Measurements from ENCODE around the gene NFXL1. TPM values are rescaled to one million over a fixed set of nuclear protein-coding genes. Genes with fewer than 3 reads are reported as not detected.
"Not testable (repeated sequence)": the region's sequence is repeated elsewhere in the genome, so short reads cannot be mapped to it uniquely, and the experiment has no call there.

NFXL1 gene
- total RNA-seq (2014; rRNA removed; shearing (Covaris generic); ENCODE audit: low replicate concordance) = 4.0 and 4.1 TPM in 2 replicates

- peak within 1 kb of the TSS; percentile 74 for H3K4me3 ChIP-seq
- no peaks in the 10 kb centered on the region for H3K27me3 ChIP-seq
- H3K36me3 ChIP-seq = peaks cover 12% of the 10 kb centered on the region
- DNase-seq = peak; percentile 96
- no peaks in the 10 kb centered on the region for H3K9me3 ChIP-seq
Observed at GRCh38 chr4:47914220-47914925, at the start of gene NFXL1. TSS of gene NFXL1 (minus strand) at chr4:47914583. CDS start at chr4:47914203, 380 bp downstream.

DNA sequence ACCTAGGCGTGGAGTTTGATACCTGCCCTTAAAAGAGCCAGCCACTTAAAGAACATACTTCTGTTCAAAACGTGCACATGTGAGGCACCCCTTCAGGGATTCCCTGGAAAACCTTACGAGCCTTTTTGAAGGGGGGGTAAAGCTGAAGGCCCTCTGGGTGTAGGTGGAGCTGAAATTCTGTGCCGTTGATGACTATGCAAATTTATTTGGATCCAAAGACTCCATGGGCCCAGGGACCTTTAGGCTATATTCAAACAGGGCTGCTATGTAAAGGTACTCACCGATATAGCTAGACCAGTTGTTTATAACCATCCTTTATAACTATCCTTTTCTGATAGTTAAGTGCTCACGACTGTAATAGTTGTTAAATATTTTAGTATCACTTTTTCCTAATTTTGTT, 40.3 kb upstream of the NFXL1 start:
- Histone ChIP-seq H3K36me3 (no peaks in the 10 kb centered on the region), H3K27me3 (no peaks in the 10 kb centered on the region), H3K9me3 (no peaks in the 10 kb centered on the region), H3K4me3 (no peak overlapping the region)
- DNase-seq = no peak

DNA sequence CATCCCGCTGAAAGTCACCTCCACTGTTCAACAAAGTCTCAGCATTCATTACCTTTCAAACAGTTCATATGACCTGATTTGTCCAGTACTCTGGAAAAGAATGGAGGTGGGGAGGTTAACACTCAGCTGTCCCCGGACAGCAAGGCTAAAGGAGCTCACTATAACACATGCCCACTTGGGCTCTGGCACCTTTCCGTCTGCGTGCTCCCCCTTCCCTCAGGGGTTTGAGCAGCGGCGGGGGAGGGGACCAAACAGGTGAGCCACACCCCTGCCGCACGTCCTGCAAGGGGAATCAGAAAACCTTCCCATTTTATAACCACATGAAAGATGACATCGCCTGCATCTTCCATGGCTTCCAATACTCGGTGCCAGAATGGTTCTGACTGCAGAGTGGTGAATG, 39.9 kb upstream of the NFXL1 start:
- Histone ChIP-seq H3K4me3 (no peak overlapping the region), H3K36me3 (no peaks in the 10 kb centered on the region), H3K9me3 (no peaks in the 10 kb centered on the region), H3K27me3 (no peaks in the 10 kb centered on the region)
- no peak for DNase-seq

DNA sequence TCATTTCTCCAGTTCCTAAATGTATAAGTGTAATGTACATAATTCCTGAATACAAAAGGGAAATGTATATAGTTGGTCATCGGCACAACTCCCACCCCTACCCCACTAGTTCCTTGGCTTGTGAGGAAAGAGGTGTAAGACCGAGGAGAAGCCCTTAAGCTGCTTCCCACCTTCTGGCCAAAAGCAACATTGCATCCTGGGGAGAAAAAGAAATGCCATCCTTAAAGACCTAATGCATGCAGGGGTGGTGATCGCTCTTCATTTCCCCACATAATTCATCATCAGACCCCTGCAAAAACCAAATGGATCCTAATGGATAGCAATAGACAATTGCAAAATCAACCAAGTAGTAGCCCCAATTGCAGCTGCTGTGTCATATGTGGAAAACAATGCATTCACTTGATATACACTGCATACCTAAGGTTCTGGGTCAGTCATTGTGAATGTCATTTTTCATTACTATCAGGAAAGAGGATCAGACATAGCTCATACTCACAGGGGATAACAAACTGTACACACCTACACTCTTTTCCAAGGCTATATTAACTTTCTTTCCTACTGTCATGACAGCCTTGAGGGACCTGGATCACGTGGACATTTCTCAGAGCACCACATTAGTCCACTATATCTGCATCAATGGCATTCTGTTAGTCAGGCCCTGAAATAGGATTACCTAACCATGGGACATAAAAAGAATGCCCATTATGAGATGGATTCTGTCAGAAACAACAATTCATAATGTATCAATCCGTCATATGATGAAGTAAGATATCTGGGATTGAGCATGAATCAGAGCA, 31.7 kb upstream of the NFXL1 start:
- Histone ChIP-seq H3K36me3 (no peaks in the 10 kb centered on the region), H3K27me3 (no peaks in the 10 kb centered on the region), H3K4me3 (no peak overlapping the region), H3K9me3 (no peaks in the 10 kb centered on the region)
- DNase-seq = no peak

DNA sequence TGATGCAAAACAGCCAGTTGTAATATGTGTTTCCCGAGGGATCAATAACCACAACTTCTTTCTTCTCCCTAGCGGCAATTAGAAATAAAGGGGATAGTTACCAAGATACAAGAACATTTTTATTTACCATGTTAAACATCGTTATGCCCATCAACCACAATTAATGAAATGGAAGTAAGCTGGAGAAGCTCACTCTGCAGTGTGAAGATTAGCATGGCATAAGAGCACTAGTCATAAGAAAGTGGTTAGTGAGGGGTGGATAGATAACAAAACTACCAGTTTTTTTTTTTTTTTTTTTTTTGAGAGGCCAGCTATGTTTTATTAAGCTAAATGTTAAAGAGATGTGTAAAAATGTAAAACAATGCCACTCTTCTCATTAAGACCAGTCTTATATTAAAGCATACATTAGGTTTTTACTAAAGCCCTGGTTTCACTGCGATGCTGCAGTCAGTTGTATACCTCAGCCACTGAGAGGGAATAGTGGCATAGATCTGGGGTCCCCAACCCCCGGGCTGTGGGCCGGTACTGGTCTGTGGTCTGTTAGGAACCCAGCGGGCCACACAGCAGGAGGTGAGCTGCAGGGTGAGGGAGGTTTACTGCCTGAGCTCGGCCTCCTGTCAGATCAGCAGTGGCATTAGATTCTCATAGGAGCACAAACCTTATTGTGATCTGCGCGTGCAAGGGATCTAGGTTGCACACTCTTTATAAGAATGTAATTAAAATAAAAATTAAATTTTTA, 27.9 kb upstream of the NFXL1 start:
- no peaks in the 10 kb centered on the region for H3K36me3 ChIP-seq

DNA sequence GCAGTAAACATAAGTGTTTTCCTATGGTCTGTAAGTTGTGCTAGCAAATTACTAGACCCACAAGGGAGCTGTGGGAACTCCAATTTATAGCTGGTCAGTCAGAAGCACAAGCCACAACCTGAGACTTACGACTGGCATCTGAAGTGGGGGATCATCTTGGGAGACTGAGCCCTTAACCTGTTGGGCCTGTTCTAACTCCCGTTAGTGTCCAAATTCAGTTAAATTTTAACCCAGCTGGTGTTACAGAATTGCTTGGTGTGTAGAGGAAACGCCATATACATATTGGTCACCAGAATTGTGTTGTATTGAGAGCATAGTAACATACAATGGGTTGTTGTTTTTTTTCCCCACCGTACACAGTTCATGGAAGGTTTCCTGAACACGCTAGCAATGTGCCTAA, 25.1 kb upstream of the NFXL1 start:
- Histone ChIP-seq H3K36me3 (no peaks in the 10 kb centered on the region), H3K9me3 (no peaks in the 10 kb centered on the region), H3K4me3 (no peak overlapping the region), H3K27me3 (no peaks in the 10 kb centered on the region)
- no peak for DNase-seq

More for the DNA sequence above, 27.9 kb upstream of the NFXL1 start:
- Histone ChIP-seq H3K9me3 (no peaks in the 10 kb centered on the region), H3K27me3 (no peaks in the 10 kb centered on the region), H3K4me3 (no peak overlapping the region)
- DNase-seq = no peak

GRCh38 chr4:47936336-47936735, 22.0 kb upstream of the NFXL1 start:
- H3K36me3 ChIP-seq = no peaks in the 10 kb centered on the region
- H3K27me3 ChIP-seq = no peaks in the 10 kb centered on the region
- no peaks in the 10 kb centered on the region for H3K9me3 ChIP-seq
- no peak overlapping the region for H3K4me3 ChIP-seq
- no peak for DNase-seq

GRCh38 chr4:47933840-47934239, 19.5 kb upstream of the NFXL1 start:
- no peaks in the 10 kb centered on the region for H3K27me3 ChIP-seq
- no peak for DNase-seq
- no peaks in the 10 kb centered on the region for H3K9me3 ChIP-seq
- no peak overlapping the region for H3K4me3 ChIP-seq
- H3K36me3 ChIP-seq = no peaks in the 10 kb centered on the region

DNA sequence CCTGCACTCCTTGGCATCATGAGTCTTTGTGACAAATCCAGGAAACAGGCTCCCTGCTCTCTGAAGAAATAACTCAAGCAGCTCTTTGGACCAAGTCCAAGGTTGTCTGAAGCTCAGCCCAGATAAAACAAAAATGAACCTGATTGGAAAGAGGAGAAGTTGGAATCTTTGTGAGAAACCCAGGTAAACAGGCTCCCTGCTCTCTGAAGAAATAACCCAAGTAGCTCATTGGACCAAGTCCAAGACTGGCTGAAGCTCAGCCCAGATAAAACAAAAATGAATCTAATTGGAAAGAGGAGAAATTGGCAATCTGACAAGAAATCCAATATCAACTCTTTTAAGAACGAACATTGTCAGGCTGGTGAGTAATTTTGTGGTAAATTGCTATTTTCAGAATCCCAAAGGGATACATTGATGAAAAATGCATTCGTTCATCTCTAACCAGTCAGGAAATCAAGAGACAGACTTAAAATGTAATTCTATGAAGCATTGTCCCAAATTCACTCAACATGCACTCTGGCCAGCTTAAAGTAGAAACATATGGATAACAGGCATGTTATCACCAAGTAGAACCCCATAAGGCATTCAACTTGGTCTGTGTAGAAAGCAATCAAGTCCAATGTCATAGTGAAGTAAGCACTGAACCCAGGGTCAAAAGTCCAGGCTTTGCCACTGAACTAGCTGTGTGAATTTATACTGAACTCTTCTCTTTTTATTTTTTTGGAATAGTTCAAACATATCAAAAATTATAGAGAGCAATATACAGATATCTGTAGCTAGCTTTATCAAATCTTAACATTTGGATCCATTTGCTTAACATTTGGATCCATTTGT, 16.8 kb upstream of the NFXL1 start:
- H3K9me3 ChIP-seq = no peaks in the 10 kb centered on the region
- no peak for DNase-seq
- H3K36me3 ChIP-seq = no peaks in the 10 kb centered on the region
- no peaks in the 10 kb centered on the region for H3K27me3 ChIP-seq
- H3K4me3 ChIP-seq = no peak overlapping the region

- H3K9me3 ChIP-seq = no peaks in the 10 kb centered on the region
Observed at GRCh38 chr4:47929682-47930201, 15.4 kb upstream of the NFXL1 start.

GRCh38 chr4:47926667-47927258, 12.4 kb upstream of the NFXL1 start:
- Histone ChIP-seq H3K27me3 (no peaks in the 10 kb centered on the region), H3K9me3 (no peaks in the 10 kb centered on the region), H3K36me3 (no peaks in the 10 kb centered on the region), H3K4me3 (no peak overlapping the region)
- peak; percentile 22 for DNase-seq

More at GRCh38 chr4:47929682-47930201, 15.4 kb upstream of the NFXL1 start:
- Histone ChIP-seq H3K4me3 (no peak overlapping the region), H3K36me3 (no peaks in the 10 kb centered on the region), H3K27me3 (no peaks in the 10 kb centered on the region)
- no peak for DNase-seq

- DNase-seq, H3K27me3 ChIP-seq, H3K9me3 ChIP-seq, H3K36me3 ChIP-seq, H3K4me3 ChIP-seq: not testable (repeated sequence)
Observed at GRCh38 chr4:47923261-47923608, 8.9 kb upstream of the NFXL1 start.

DNA sequence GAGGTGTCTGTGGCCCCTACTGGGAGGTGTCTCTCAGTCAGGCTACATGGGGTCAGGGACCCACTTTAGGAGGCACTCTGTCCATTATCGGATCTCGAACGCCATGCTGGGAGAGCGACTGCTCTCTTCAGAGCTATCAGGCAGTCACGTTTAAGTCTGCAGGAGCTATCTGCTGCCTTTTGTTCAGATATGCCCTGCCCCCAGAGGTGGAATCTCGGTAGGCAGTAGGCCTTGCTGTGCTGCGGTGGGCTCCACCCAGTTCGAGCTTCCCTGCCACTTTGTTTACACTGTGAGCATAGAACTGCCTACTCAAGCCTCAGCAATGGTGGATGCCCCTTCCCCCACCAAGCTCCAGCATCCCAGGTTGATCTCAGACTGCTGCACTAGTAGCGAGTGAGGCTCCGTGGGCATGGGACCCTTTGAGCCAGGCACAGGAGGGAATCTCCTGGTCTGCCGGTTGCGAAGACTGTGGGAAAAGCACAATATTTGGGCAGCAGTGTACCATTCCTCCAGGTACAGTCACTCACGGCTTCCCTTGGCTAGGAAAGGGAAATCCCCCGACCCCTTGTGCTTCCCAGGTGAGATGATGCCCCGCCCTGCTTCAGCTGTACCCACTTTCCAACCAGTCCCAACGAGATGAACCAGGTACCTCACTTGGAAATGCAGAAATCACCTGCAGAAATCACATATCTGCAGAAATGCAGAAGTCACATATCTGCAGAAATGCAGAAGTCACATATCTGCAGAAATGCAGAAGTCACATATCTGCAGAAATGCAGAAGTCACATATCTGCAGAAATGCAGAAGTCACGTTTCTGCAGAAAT, 8.3 kb upstream of the NFXL1 start:
- DNase-seq, H3K9me3 ChIP-seq, H3K4me3 ChIP-seq, H3K36me3 ChIP-seq, H3K27me3 ChIP-seq: not testable (repeated sequence)

- DNase-seq, H3K36me3 ChIP-seq, H3K4me3 ChIP-seq, H3K27me3 ChIP-seq, H3K9me3 ChIP-seq: not testable (repeated sequence)
Observed at GRCh38 chr4:47917163-47917562, 2.8 kb upstream of the NFXL1 start.

GRCh38 chr4:47915378-47915777, 995 bp upstream of the NFXL1 start:
- no peak overlapping the region; the same call in 1 of the 2 replicates for H3K4me3 ChIP-seq
- DNase-seq = no peak
- no peaks in the 10 kb centered on the region for H3K9me3 ChIP-seq
- H3K36me3 ChIP-seq = peaks cover 11% of the 10 kb centered on the region
- no peaks in the 10 kb centered on the region for H3K27me3 ChIP-seq
